Measurements from ENCODE around the gene POU2AF3. TPM values are rescaled to one million over a fixed set of nuclear protein-coding genes. Genes with fewer than 3 reads are reported as not detected.
"Not testable (repeated sequence)": the region's sequence is repeated elsewhere in the genome, so short reads cannot be mapped to it uniquely, and the experiment has no call there.

The POU2AF3 gene
- total RNA-seq, 1 donor = not detected

GRCh38 chr11:111307472-111308108 lies 9.2 kb downstream of the POU2AF3 start:
- H3K27me3 ChIP-seq (ENCODE audit: insufficient read depth, low read length) = no peaks in the 10 kb centered on the region
- no peaks in the 10 kb centered on the region for H3K9me3 ChIP-seq (ENCODE audit: low read depth, low read length)
- H3K4me3 ChIP-seq (ENCODE audit: low read length) = no peak overlapping the region
- peaks cover under 1% of the 10 kb centered on the region for H3K4me1 ChIP-seq (ENCODE audit: insufficient read depth, low read length)

- no peaks in the 10 kb centered on the region for H3K9me3 ChIP-seq (ENCODE audit: low read depth, low read length)
Measured at GRCh38 chr11:111308140-111308539, 9.8 kb downstream of the POU2AF3 start.

DNA sequence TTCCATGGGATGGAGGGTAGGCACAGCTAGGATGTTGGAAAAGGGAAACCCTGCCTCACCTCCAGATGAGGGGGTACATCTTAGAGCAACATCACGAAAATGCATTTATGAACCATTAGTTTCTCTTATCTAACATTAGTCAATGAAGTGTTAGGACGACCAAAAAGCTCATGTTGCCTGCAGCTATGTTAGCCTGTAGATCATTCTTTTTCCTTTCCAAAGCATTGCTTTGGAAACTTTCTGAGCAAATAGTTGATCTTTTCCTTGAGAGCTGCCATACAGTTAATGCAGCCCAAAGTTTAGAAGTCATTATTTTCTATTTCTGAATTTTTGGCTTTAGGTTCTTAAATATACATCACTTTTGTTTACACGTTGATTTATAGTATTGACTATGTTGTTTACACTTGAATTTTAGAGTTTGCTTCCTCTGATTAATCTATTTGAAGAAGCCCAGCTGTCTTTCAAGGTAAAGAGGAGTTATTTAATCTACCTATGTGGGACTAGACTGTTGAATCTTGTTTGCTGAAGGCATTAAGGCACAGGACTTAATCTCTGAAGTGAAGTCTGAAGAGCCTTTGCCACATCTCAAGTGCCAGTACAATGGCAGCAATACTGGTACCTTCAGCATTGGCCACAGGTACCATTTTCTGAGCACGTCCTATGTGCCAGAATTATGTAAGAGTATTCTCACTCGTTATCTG lies 11.0 kb downstream of the POU2AF3 start:
- no peaks in the 10 kb centered on the region for H3K27me3 ChIP-seq (ENCODE audit: insufficient read depth, low read length)
- no peaks in the 10 kb centered on the region for H3K4me1 ChIP-seq (ENCODE audit: insufficient read depth, low read length)
- no peaks in the 10 kb centered on the region for H3K9me3 ChIP-seq (ENCODE audit: low read depth, low read length)
- no peak overlapping the region for H3K4me3 ChIP-seq (ENCODE audit: low read length)

More at GRCh38 chr11:111308140-111308539, 9.8 kb downstream of the POU2AF3 start:
- Histone ChIP-seq H3K4me3 (ENCODE audit: low read length) (no peak overlapping the region), H3K27me3 (ENCODE audit: insufficient read depth, low read length) (no peaks in the 10 kb centered on the region), H3K4me1 (ENCODE audit: insufficient read depth, low read length) (no peaks in the 10 kb centered on the region)

GRCh38 chr11:111310088-111310487 lies 11.7 kb downstream of the POU2AF3 start:
- Histone ChIP-seq H3K27me3 (ENCODE audit: insufficient read depth, low read length) (no peaks in the 10 kb centered on the region), H3K4me3 (ENCODE audit: low read length) (no peak overlapping the region), H3K4me1 (ENCODE audit: insufficient read depth, low read length) (no peaks in the 10 kb centered on the region), H3K9me3 (ENCODE audit: low read depth, low read length) (no peaks in the 10 kb centered on the region)

DNA sequence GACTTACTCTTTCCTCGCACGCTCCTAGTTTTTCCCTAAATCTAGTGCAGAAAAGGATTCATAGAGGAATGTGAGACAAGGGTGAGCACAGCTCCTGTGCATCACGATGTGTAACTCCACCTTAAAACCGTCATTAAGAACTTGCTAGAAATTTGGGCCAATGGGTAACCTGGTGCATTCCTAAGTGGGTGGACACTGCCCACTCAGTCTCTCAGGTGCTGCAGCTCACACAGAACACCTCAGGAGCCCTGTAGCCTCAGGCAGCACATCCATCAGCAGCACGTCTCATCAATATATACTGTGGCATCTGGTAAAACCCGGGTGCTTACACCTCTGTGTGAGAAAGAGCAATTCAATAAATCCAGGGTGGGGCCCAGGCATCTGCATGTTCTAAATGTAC lies 12.4 kb downstream of the POU2AF3 start:
- H3K27me3 ChIP-seq (ENCODE audit: insufficient read depth, low read length) = no peaks in the 10 kb centered on the region
- no peaks in the 10 kb centered on the region for H3K9me3 ChIP-seq (ENCODE audit: low read depth, low read length)
- H3K4me1 ChIP-seq (ENCODE audit: insufficient read depth, low read length) = no peaks in the 10 kb centered on the region
- no peak overlapping the region for H3K4me3 ChIP-seq (ENCODE audit: low read length)

DNA sequence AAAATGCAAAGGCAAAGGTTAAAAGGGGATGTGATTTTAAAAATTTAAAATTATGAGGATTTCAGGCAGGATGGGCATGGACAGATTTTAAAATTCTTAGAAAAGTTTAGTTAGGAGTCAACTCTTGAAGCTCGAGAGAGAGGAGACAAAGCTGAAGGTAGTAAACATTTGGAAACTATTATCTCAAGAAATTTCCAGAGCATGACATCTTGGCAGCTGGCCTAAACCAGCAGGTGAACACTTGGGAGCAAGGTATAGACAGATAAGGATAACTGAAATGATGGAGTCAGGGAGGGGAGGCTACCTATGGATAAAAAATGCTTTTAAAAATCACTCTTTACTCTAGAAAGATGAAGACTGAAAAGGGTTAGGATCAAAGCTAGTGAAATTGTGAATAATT lies 13.7 kb downstream of the POU2AF3 start:
- Histone ChIP-seq H3K4me1 (ENCODE audit: insufficient read depth, low read length) (no peaks in the 10 kb centered on the region), H3K9me3 (ENCODE audit: low read depth, low read length) (no peaks in the 10 kb centered on the region), H3K27me3 (ENCODE audit: insufficient read depth, low read length) (no peaks in the 10 kb centered on the region), H3K4me3 (ENCODE audit: low read length) (no peak overlapping the region)

GRCh38 chr11:111319296-111319695 lies 20.9 kb downstream of the POU2AF3 start:
- Histone ChIP-seq H3K27me3 (ENCODE audit: insufficient read depth, low read length) (no peaks in the 10 kb centered on the region), H3K4me1 (ENCODE audit: insufficient read depth, low read length) (no peaks in the 10 kb centered on the region), H3K4me3 (ENCODE audit: low read length) (no peak overlapping the region), H3K9me3 (ENCODE audit: low read depth, low read length) (no peaks in the 10 kb centered on the region)

GRCh38 chr11:111320199-111320598 lies 21.9 kb downstream of the POU2AF3 start:
- H3K9me3 ChIP-seq (ENCODE audit: low read depth, low read length); H3K4me1 ChIP-seq (ENCODE audit: insufficient read depth, low read length); H3K27me3 ChIP-seq (ENCODE audit: insufficient read depth, low read length); H3K4me3 ChIP-seq (ENCODE audit: low read length): not testable (repeated sequence)

- Histone ChIP-seq H3K9me3 (ENCODE audit: low read depth, low read length) (no peaks in the 10 kb centered on the region), H3K4me3 (ENCODE audit: low read length) (no peak overlapping the region), H3K4me1 (ENCODE audit: insufficient read depth, low read length) (no peaks in the 10 kb centered on the region), H3K27me3 (ENCODE audit: insufficient read depth, low read length) (no peaks in the 10 kb centered on the region)
Measured at GRCh38 chr11:111320728-111321568, 22.6 kb downstream of the POU2AF3 start.

GRCh38 chr11:111322534-111322933 lies 24.2 kb downstream of the POU2AF3 start:
- no peaks in the 10 kb centered on the region for H3K9me3 ChIP-seq (ENCODE audit: low read depth, low read length)
- H3K4me3 ChIP-seq (ENCODE audit: low read length) = no peak overlapping the region

DNA sequence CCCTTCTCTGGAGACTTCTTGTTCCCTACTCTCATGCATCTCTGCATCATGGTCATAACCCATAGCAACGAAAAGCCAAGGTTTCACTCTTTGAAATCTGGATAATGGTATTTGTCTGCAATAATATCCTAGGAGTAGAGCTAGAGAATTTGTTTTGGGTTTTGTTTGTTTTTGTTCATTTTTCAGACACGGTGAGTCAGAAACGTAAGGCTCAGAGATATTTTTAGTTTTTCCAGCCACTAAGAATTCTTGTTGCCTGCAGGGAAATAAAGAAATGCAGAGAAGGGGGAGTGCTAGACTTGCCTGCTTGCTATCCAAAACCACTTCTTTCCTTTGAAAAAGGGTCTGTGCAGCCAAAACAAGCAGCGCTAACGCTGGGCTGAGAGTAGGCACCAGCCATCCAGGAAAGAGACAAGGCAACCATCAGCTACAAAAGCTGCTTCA lies 26.0 kb downstream of the POU2AF3 start:
- Histone ChIP-seq H3K4me3 (ENCODE audit: low read length) (no peak overlapping the region), H3K4me1 (ENCODE audit: insufficient read depth, low read length) (no peaks in the 10 kb centered on the region)

More at GRCh38 chr11:111322534-111322933, 24.2 kb downstream of the POU2AF3 start:
- Histone ChIP-seq H3K4me1 (ENCODE audit: insufficient read depth, low read length) (no peaks in the 10 kb centered on the region), H3K27me3 (ENCODE audit: insufficient read depth, low read length) (no peaks in the 10 kb centered on the region)

DNA sequence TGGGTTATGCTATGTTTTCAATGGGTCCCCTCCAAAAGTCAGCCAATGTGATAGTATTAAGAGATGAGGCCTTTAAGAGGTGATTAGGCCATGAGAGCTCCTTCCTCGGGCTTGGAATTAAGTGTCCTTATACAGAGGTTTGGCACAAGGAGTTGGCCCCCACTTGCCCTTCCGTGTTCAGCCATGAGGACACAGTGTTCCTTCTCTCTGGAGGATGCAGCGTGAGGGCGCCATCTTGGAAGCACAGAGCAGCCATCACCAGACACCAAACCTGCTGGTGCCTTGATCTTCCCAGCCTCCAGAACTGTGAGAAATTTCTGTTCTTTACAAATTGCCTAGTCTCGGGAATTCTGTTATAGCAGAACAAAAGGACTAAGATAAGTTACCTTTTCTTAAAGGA lies 26.9 kb downstream of the POU2AF3 start:
- H3K9me3 ChIP-seq (ENCODE audit: low read depth, low read length) = no peaks in the 10 kb centered on the region
- H3K4me1 ChIP-seq (ENCODE audit: insufficient read depth, low read length) = no peaks in the 10 kb centered on the region
- H3K4me3 ChIP-seq (ENCODE audit: low read length) = no peak overlapping the region
- no peaks in the 10 kb centered on the region for H3K27me3 ChIP-seq (ENCODE audit: insufficient read depth, low read length)

More for the DNA sequence above, 26.0 kb downstream of the POU2AF3 start:
- Histone ChIP-seq H3K27me3 (ENCODE audit: insufficient read depth, low read length) (no peaks in the 10 kb centered on the region), H3K9me3 (ENCODE audit: low read depth, low read length) (no peaks in the 10 kb centered on the region)

- no peaks in the 10 kb centered on the region for H3K4me1 ChIP-seq (ENCODE audit: insufficient read depth, low read length)
- no peak overlapping the region for H3K4me3 ChIP-seq (ENCODE audit: low read length)
- H3K27me3 ChIP-seq (ENCODE audit: insufficient read depth, low read length) = no peaks in the 10 kb centered on the region
- H3K9me3 ChIP-seq (ENCODE audit: low read depth, low read length) = no peaks in the 10 kb centered on the region
Measured at GRCh38 chr11:111326824-111327223, 28.5 kb downstream of the POU2AF3 start.

GRCh38 chr11:111327908-111328624 lies 29.7 kb downstream of the POU2AF3 start:
- no peaks in the 10 kb centered on the region for H3K9me3 ChIP-seq (ENCODE audit: low read depth, low read length)
- H3K27me3 ChIP-seq (ENCODE audit: insufficient read depth, low read length) = no peaks in the 10 kb centered on the region

More at GRCh38 chr11:111327908-111328624, 29.7 kb downstream of the POU2AF3 start:
- no peaks in the 10 kb centered on the region for H3K4me1 ChIP-seq (ENCODE audit: insufficient read depth, low read length)
- no peak overlapping the region for H3K4me3 ChIP-seq (ENCODE audit: low read length)

Measured in mononuclear cell (primary cell).